ENCODE measurements around the gene FXYD3. TPM values are rescaled to one million over a fixed set of nuclear protein-coding genes. Genes with fewer than 3 reads are reported as not detected.
"Not testable (repeated sequence)": the region's sequence is repeated elsewhere in the genome, so short reads cannot be mapped to it uniquely, and the experiment has no call there.

The FXYD3 gene
- total RNA-seq, 4 donors from 2014 or later: 1.5 to 3.8 (median 1.6) TPM

- no peak for DNase-seq
- Histone ChIP-seq H3K27ac (no peak overlapping the region), H3K4me1 (no peaks in the 10 kb centered on the region), H3K9me3 (no peaks in the 10 kb centered on the region), H3K4me3 (no peak overlapping the region), H3K36me3 (no peaks in the 10 kb centered on the region), H3K27me3 (no peaks in the 10 kb centered on the region)
- no peak for TF ChIP-seq CTCF (IDR thresholded peaks at IDR 0.05)
- no peak for TF ChIP-seq POLR2A (IDR thresholded peaks at IDR 0.05)
- intact Hi-C loops (cut with DNase I; ENCODE audit: low total_unique reads): no loop called here
These were observed 17.1 kb upstream of the FXYD3 start for GRCh38 chr19:35098413-35099049.

DNA sequence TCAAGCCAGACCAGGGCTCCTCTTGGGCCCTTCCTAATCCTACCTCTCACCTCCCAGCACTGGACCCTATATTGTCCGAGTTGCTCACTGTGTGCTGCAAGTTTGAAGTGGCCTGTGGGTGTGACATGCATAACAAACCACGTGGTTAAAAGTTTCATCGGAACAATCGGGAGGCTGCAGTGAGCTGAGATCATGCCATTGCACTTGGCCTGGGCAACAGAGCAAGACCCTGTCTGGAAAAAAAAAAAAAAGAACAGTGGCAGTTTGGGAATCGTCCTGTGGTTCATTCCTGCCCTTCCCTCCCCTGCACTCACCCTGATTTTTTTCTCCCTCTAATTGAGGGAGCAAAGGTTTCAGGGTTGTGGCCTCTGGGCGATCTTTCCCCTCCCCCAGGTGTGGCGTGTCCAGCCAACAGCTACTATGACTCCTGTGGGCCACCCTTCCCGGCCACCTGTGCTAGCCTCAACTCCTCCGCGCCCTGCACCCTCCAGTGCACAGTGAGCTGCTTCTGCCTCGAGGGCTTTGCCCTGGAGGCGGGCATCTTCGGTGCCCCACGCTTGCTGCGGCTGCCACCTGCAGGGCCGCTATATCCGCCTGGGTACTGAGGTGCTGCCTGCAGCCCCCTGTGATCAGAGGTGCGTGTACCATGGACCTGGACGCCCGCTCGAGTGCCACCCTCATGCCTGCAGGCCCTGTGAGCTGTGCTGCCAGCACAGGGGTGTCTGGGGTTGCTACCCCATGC lies 16.3 kb upstream of the FXYD3 start:
- no peaks in the 10 kb centered on the region for H3K27me3 ChIP-seq
- TF ChIP-seq CTCF (IDR thresholded peaks at IDR 0.05) (no peak), POLR2A (IDR thresholded peaks at IDR 0.05) (no peak)
- no peak overlapping the region for H3K27ac ChIP-seq
- no peaks in the 10 kb centered on the region for H3K36me3 ChIP-seq
- H3K4me1 ChIP-seq: no peaks in the 10 kb centered on the region
- intact Hi-C loops (cut with DNase I; ENCODE audit: low total_unique reads): no loop called here
- H3K9me3 ChIP-seq: no peaks in the 10 kb centered on the region
- no peak overlapping the region for H3K4me3 ChIP-seq
- DNase-seq: no peak

GRCh38 chr19:35099897-35100275 lies 15.7 kb upstream of the FXYD3 start:
- intact Hi-C loops (cut with DNase I; ENCODE audit: low total_unique reads): no loop called here
- no peak overlapping the region for H3K27ac ChIP-seq
- H3K4me1 ChIP-seq: no peaks in the 10 kb centered on the region
- H3K36me3 ChIP-seq: no peaks in the 10 kb centered on the region
- no peak for DNase-seq
- H3K9me3 ChIP-seq: no peaks in the 10 kb centered on the region
- TF ChIP-seq POLR2A (IDR thresholded peaks at IDR 0.05): no peak
- TF ChIP-seq CTCF (IDR thresholded peaks at IDR 0.05): no peak
- H3K27me3 ChIP-seq: no peaks in the 10 kb centered on the region
- H3K4me3 ChIP-seq: no peak overlapping the region

- H3K27ac ChIP-seq: no peak overlapping the region
- no peak overlapping the region for H3K4me3 ChIP-seq
- DNase-seq: no peak
- no peaks in the 10 kb centered on the region for H3K4me1 ChIP-seq
- no peaks in the 10 kb centered on the region for H3K36me3 ChIP-seq
- no peak for TF ChIP-seq CTCF (IDR thresholded peaks at IDR 0.05)
- no peak for TF ChIP-seq POLR2A (IDR thresholded peaks at IDR 0.05)
- no peaks in the 10 kb centered on the region for H3K27me3 ChIP-seq
- H3K9me3 ChIP-seq: no peaks in the 10 kb centered on the region
- intact Hi-C loops (cut with DNase I; ENCODE audit: low total_unique reads): no loop called here
These were observed 14.8 kb upstream of the FXYD3 start for GRCh38 chr19:35100588-35101533.

- H3K36me3 ChIP-seq; H3K4me3 ChIP-seq; intact Hi-C loops (cut with DNase I; ENCODE audit: low total_unique reads); H3K4me1 ChIP-seq; H3K27ac ChIP-seq; DNase-seq; H3K27me3 ChIP-seq; H3K9me3 ChIP-seq: not testable (repeated sequence)
These were observed 13.7 kb upstream of the FXYD3 start for GRCh38 chr19:35101949-35102348.

DNA sequence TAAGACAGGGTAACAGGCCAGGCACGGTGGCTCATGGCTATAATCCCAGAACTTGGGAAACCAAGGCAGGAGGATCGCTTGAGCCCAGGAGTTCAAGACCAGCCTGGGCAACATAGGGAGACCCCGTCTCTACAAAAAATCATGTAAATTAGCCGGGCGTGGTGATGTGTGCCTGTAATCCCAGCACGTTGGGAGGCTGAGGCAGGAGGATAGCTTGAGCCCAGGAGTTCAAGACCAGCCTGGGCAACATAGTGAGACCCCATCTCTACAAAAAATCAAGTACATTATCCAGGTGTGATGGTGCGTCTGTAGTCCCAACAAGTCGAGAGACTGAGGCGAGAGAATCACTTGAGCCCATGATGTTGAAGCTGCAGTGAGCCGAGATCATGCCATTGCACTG lies 12.0 kb upstream of the FXYD3 start:
- H3K9me3 ChIP-seq; H3K4me1 ChIP-seq; H3K27me3 ChIP-seq; intact Hi-C loops (cut with DNase I; ENCODE audit: low total_unique reads); H3K4me3 ChIP-seq; H3K36me3 ChIP-seq; H3K27ac ChIP-seq; DNase-seq: not testable (repeated sequence)
